HepG2 (cell line): ENCODE data around the gene TPSAB1. TPM values are rescaled to one million over a fixed set of nuclear protein-coding genes. Genes with fewer than 3 reads are reported as not detected.

Experiments
- ATAC-seq: fragments of 200-7000 bp; cut with Tn5 transposase; 3 replicates; pipeline ENCODE4 v1.9.1; 2020; ENCODE audit warnings: mild to moderate bottlenecking, moderate library complexity
- BruUV-seq: library from RNA; stranded (reverse); fragments of 400-500 nt; replicated peaks from 2 replicates; lab custom pipeline; 2021; lab: Mats Ljungman, UMichigan
- CTCF ChIA-PET: fragments of 300-600 bp; formaldehyde crosslinking; extraction: SDS; loops from one replicate; lab custom pipeline; 2021; ENCODE audit warnings: low total read pairs, inconsistent platforms, low intra/inter-chr PET ratio; lab: Yijun Ruan, JAX
- POLR2A ChIA-PET: fragments of 350-600 bp; sonication (Branson Sonifier 250); formaldehyde crosslinking; loops from one replicate; lab custom pipeline; 2020; ENCODE audit warnings: antibody characterized with exemption, inconsistent platforms; lab: Yijun Ruan, JAX
- DNase-seq: peaks from one replicate; pipeline ENCODE4 v3.0.0-alpha.2; 2015; ENCODE audit warnings: low spot score
- FAIRE-seq: peaks from 3 replicates; lab custom pipeline; 2011; peaks lifted over from hg19 to GRCh38; lab: Jason Lieb, UNC
- H2AFZ ChIP-seq: one replicate; pipeline ENCODE4 v1.6.1; 2011; ENCODE audit warnings: low read length, inconsistent platforms
- H3K27ac ChIP-seq: fragments of 300-600 bp; 3 replicates; pipeline ENCODE4 v1.8.0; 2011; ENCODE audit warnings: mixed run types, mild to moderate bottlenecking, mixed read lengths, low read length, inconsistent platforms; ENCODE audit not compliant: insufficient read depth; ENCODE audit errors: extremely low read length
- H3K27me3 ChIP-seq, 2 experiments: fragments of 200-600 bp in 1 of 2; 2 replicates in 1 of 2; 3 replicates in 1 of 2; pipeline versions ENCODE4 v1.6.0 to v1.8.0; 2011; ENCODE audit warnings: low read length in 2 of 2, mild to moderate bottlenecking in 2 of 2, moderate library complexity in 2 of 2, inconsistent platforms in 1 of 2; ENCODE audit not compliant: insufficient read depth in 2 of 2, control insufficient read depth in 1 of 2
- H3K36me3 ChIP-seq, 2 experiments: fragments of 200-600 bp in 1 of 2; replicated peaks in 1 of 2; 2 replicates in 1 of 2; 3 replicates in 1 of 2; pipeline versions ENCODE4 v1.5.1 to v1.8.0; 2011; ENCODE audit warnings: low read length in 2 of 2, inconsistent platforms in 1 of 2; ENCODE audit not compliant: insufficient read depth in 2 of 2, control insufficient read depth in 1 of 2
- H3K4me1 ChIP-seq: 2 replicates; pipeline ENCODE4 v1.5.1; 2012; ENCODE audit warnings: low read length, inconsistent platforms; ENCODE audit not compliant: insufficient read depth
- H3K4me2 ChIP-seq: 2 replicates; pipeline ENCODE4 v1.6.0; 2011; ENCODE audit warnings: low read depth, low read length, inconsistent platforms
- H3K4me3 ChIP-seq, 3 experiments: fragments of 200-600 bp in 1 of 3; sonication (generic), shearing (Covaris generic) in 1 of 3; replicated peaks in 1 of 3; 2 replicates each; pipeline ENCODE4 v1.5.1; 2011 to 2016; ENCODE audit warnings: low read length in 3 of 3, inconsistent platforms in 2 of 3, low read depth in 2 of 3, mild to moderate bottlenecking in 2 of 3, control low read depth in 1 of 3, mixed read lengths in 1 of 3; ENCODE audit not compliant: insufficient read depth in 1 of 3
- H3K79me2 ChIP-seq: one replicate; pipeline ENCODE4 v1.6.1; 2011; ENCODE audit warnings: low read length, inconsistent platforms; ENCODE audit not compliant: insufficient read depth
- H3K9ac ChIP-seq: 2 replicates; pipeline ENCODE4 v1.6.0; 2011; ENCODE audit warnings: mild to moderate bottlenecking, low read depth, low read length, inconsistent platforms; ENCODE audit not compliant: insufficient read depth
- H3K9me3 ChIP-seq: 2 replicates; pipeline ENCODE4 v1.5.1; 2012; ENCODE audit warnings: mild to moderate bottlenecking, low read length
- H4K20me1 ChIP-seq: 2 replicates; pipeline ENCODE4 v1.6.0; 2011; ENCODE audit warnings: inconsistent platforms, mild to moderate bottlenecking, low read length, moderate library complexity; ENCODE audit not compliant: insufficient read depth
- MAF1 ChIP-seq: sonication (generic); formaldehyde crosslinking; IDR thresholded peaks from 2 replicates; pipeline ENCODE4 v1.5.0; 2020; ENCODE audit warnings: missing genetic modification reagents, borderline replicate concordance
- PAF1 ChIP-seq: IDR thresholded peaks from 2 replicates; pipeline ENCODE4 v1.6.1; 2016; ENCODE audit warnings: missing genetic modification reagents, missing compliant biosample characterization
- RFXAP ChIP-seq: sonication (generic); formaldehyde crosslinking; IDR thresholded peaks from 2 replicates; pipeline ENCODE4 v1.4.0; 2020; ENCODE audit warnings: missing genetic modification reagents, borderline replicate concordance
- ZNF724P ChIP-seq: sonication (generic); formaldehyde crosslinking; IDR thresholded peaks from 2 replicates; pipeline ENCODE4 v1.8.0; 2022; ENCODE audit warnings: missing genetic modification reagents, borderline replicate concordance
- WGBS: methylation state at CpG from one replicate; pipeline ENCODE4 v1.1.6; 2017; ENCODE audit warnings: low lambda C conversion rate; 5-methylcytosine and 5-hydroxymethylcytosine counted together
- in situ Hi-C: cut with HindIII; loops from 2 replicates; pipeline ENCODE4 v1.10.0; 2017; ENCODE audit warnings: low pct_unique_long_range_greater_than_20kb; ENCODE audit not compliant: extremely low pct_ligation_motif_present
- intact Hi-C: fragments of 100-400 bp; cut with micrococcal nuclease; formaldehyde crosslinking; loops from one replicate; pipeline ENCODE4 v1.10.0; 2022; ENCODE audit not compliant: unreplicated experiment
- polyA plus RNA-seq, 8 experiments: library from polyadenylated mRNA; depleted of rRNA in 3 of 8; stranded (reverse) in 7 of 8; unstranded in 1 of 8; fragments of >200 nt; fragmentation: Illumina TruSeq in 4 of 8; extraction: Trizol in 4 of 8; gene quantifications; 2 replicates each; pipeline versions ENCODE4 v1.2.1 to v1.2.3, GENCODE V29; 2011 to 2016; ENCODE audit warnings: low read depth in 4 of 8, missing spikeins in 1 of 8, mixed read lengths in 1 of 8; ENCODE audit not compliant: insufficient read depth in 1 of 8
- total RNA-seq, 5 experiments: library from RNA; depleted of rRNA; stranded (reverse); fragments of >200 nt; fragmentation: Illumina TruSeq; extraction: Trizol; gene quantifications; 2 replicates each; pipeline ENCODE4 v1.2.3, GENCODE V29; 2016; ENCODE audit warnings: low read depth in 1 of 5
- TF ChIP-seq, protein P1 (sequence below): sonication (generic); formaldehyde crosslinking; IDR thresholded peaks from 2 replicates; pipeline ENCODE4 v1.8.1; 2023; ENCODE audit warnings: mild to moderate bottlenecking, inconsistent platforms, moderate library complexity, missing genetic modification reagents, borderline replicate concordance
- TF ChIP-seq, protein P2 (sequence below): sonication (generic); formaldehyde crosslinking; IDR thresholded peaks from 2 replicates; pipeline ENCODE4 v1.4.0; 2020; ENCODE audit warnings: missing genetic modification reagents

The TPSAB1 gene
- total and polyA plus RNA-seq, 2 of the 13 experiments (the other 11 are each of a cell fraction or from before 2014, with no cell fraction given), result 0.12 TPM; not detected in 1

DNA sequence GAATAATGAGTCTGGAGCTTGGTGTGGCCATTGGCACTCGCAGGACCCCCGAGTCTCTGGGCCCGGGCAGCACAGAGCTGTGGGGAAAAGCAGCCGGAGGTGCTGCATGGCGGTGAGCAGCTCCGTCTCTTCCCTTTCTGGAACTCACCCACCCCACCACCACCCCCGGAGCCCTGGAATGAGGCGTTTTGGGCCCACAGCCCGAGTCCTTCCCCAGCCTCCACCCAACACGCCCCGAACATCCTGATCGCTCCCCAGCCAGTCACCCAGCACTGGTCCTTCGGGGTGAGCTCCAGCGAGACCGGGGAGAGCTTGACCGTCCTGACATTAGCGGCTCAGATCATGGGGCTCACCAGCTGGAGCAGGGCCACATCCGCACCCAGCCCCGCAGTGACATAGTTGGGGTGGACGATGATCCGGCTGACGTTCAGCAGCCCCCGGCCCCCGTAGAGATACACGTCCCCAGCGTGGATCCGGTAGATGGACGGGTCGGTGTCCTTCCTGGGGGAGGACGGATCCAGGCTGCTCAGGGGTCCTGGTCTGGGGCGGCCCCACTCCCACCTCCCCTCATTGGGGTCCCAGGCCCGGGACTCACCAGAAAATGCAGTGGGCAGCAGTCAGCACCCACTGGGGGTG is 21.8 kb downstream of the TPSAB1 start:
- 39% methylated on average over 8 of the region's 32 CpGs for WGBS
- ChIA-PET POLR2A (no interaction called here), CTCF (no interaction called here)
- ATAC-seq (no peak), FAIRE-seq (no peak), DNase-seq (no peak)
- Histone ChIP-seq H3K4me3 (no peak overlapping the region), H3K4me2 (no peak overlapping the region), H3K36me3 (no peaks in the 10 kb centered on the region), H3K79me2 (no peaks in the 10 kb centered on the region), H3K27me3 (peaks cover 18 to 72% of the 10 kb centered on the region in 2 experiments), H2AFZ (no peak overlapping the region), H3K9me3 (no peaks in the 10 kb centered on the region), H4K20me1 (no peaks in the 10 kb centered on the region), H3K27ac (no peak overlapping the region), H3K4me1 (no peaks in the 10 kb centered on the region), H3K9ac (no peak overlapping the region)
- TF ChIP-seq MAF1 (CRISPR knock-in tag), result no peak
- TF ChIP-seq, protein P1, sequence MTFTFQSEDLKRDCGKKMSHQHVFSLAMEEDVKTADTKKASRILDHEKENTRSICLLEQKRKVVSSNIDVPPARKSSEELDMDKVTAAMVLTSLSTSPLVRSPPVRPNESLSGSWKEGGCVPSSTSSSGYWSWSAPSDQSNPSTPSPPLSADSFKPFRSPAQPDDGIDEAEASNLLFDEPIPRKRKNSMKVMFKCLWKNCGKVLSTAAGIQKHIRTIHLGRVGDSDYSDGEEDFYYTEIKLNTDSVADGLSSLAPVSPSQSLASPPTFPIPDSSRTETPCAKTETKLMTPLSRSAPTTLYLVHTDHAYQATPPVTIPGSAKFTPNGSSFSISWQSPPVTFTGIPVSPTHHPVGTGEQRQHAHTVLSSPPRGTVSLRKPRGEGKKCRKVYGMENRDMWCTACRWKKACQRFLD (CRISPR knock-in tag), result no peak
- TF ChIP-seq ZNF724P (CRISPR knock-in tag), result no peak
- TF ChIP-seq RFXAP (CRISPR knock-in tag), result no peak
- TF ChIP-seq PAF1 (CRISPR knock-in tag), result no peak
- no TSS peak for BruUV-seq
- in situ Hi-C loops, result no loop called here
- intact Hi-C loops, result no loop called here

DNA sequence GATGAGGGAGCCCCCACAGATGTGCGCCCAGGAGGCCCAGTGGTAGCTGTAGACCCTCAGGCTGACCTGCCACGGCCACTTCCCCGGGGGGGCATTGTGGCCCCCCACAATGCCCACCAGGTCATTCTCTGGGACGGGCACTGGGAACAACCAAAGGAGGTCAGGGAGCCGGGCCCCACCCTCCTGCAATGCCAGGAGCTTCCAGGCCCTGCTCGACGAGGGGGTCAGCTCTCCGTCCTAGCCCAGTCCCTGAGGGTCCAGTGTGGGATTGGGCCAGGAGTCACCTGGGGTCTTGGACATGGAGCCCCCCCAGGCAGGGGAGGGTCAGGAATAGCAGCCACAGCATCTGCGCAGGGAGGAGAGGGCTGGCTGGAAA is 22.3 kb downstream of the TPSAB1 start:
- intact Hi-C loops, result no loop called here
- TF ChIP-seq, protein P2, sequence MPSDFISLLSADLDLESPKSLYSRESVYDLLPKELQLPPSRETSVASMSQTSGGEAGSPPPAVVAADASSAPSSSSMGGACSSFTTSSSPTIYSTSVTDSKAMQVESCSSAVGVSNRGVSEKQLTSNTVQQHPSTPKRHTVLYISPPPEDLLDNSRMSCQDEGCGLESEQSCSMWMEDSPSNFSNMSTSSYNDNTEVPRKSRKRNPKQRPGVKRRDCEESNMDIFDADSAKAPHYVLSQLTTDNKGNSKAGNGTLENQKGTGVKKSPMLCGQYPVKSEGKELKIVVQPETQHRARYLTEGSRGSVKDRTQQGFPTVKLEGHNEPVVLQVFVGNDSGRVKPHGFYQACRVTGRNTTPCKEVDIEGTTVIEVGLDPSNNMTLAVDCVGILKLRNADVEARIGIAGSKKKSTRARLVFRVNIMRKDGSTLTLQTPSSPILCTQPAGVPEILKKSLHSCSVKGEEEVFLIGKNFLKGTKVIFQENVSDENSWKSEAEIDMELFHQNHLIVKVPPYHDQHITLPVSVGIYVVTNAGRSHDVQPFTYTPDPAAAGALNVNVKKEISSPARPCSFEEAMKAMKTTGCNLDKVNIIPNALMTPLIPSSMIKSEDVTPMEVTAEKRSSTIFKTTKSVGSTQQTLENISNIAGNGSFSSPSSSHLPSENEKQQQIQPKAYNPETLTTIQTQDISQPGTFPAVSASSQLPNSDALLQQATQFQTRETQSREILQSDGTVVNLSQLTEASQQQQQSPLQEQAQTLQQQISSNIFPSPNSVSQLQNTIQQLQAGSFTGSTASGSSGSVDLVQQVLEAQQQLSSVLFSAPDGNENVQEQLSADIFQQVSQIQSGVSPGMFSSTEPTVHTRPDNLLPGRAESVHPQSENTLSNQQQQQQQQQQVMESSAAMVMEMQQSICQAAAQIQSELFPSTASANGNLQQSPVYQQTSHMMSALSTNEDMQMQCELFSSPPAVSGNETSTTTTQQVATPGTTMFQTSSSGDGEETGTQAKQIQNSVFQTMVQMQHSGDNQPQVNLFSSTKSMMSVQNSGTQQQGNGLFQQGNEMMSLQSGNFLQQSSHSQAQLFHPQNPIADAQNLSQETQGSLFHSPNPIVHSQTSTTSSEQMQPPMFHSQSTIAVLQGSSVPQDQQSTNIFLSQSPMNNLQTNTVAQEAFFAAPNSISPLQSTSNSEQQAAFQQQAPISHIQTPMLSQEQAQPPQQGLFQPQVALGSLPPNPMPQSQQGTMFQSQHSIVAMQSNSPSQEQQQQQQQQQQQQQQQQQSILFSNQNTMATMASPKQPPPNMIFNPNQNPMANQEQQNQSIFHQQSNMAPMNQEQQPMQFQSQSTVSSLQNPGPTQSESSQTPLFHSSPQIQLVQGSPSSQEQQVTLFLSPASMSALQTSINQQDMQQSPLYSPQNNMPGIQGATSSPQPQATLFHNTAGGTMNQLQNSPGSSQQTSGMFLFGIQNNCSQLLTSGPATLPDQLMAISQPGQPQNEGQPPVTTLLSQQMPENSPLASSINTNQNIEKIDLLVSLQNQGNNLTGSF (CRISPR knock-in tag), result no peak

More for the DNA sequence above, 22.3 kb downstream of the TPSAB1 start:
- ChIA-PET POLR2A (no interaction called here), CTCF (no interaction called here)
- no TSS peak for BruUV-seq
- no peak overlapping the region for H3K9ac ChIP-seq
- 80% methylated on average over 1 of the region's 9 CpGs for WGBS
- no peaks in the 10 kb centered on the region for H3K36me3 ChIP-seq
- H3K4me2 ChIP-seq, result no peak overlapping the region
- H3K9me3 ChIP-seq, result no peaks in the 10 kb centered on the region
- no peak overlapping the region for H3K4me3 ChIP-seq
- no peak overlapping the region for H3K27ac ChIP-seq
- no peak for FAIRE-seq
- no peak overlapping the region for H2AFZ ChIP-seq
- no peak for DNase-seq
- peaks cover 15 to 69% of the 10 kb centered on the region in 2 experiments for H3K27me3 ChIP-seq
- no peaks in the 10 kb centered on the region for H3K79me2 ChIP-seq
- no peak for ATAC-seq
- no peaks in the 10 kb centered on the region for H3K4me1 ChIP-seq
- in situ Hi-C loops, result no loop called here
- no peaks in the 10 kb centered on the region for H4K20me1 ChIP-seq
